ENCODE measurements around the gene RCN2. TPM values are rescaled to one million over a fixed set of nuclear protein-coding genes. Genes with fewer than 3 reads are reported as not detected.
A peak's percentile ranks its signal among the peaks of the same experiment; 100 is the strongest.
"Not testable (repeated sequence)": the region's sequence is repeated elsewhere in the genome, so short reads cannot be mapped to it uniquely, and the experiment has no call there.

The RCN2 gene
- total and polyA plus RNA-seq, 4 donors: 64.1 to 171 (median 126) TPM

DNA sequence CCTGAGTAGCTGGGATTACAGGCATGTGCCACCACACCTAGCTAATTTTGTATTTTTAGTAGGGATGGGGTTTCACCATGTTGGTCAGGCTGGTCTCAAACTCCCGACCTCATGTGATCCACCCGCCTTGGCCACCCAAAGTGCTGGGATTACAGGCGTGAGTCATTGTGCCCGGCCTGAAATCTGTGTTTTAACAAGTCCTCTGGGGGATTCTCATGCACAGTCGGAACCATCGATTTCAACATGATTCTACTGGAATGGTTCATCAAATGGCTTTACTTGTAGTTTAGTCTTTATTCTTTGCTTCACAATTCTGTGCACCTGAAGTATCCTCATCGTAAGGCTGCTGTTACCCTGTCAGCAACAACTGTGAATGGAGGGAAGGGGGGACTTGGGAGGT lies 34.5 kb downstream of the RCN2 start:
- H3K4me1 ChIP-seq (ENCODE audit: control insufficient read depth, insufficient read depth, low read length): peaks cover 11% of the 10 kb centered on the region
- H3K27ac ChIP-seq (ENCODE audit: low read depth, low read length); H3K27me3 ChIP-seq (ENCODE audit: control insufficient read depth, insufficient read depth, low read length); DNase-seq (ENCODE audit: low read depth in 4 of 6, low spot score in 6 of 6); H3K36me3 ChIP-seq (ENCODE audit: control insufficient read depth, insufficient read depth, low read length); H3K9me3 ChIP-seq (ENCODE audit: control insufficient read depth, insufficient read depth, low read length); H3K4me3 ChIP-seq (ENCODE audit: low read depth, low read length): not testable (repeated sequence)
- 83% methylated on average over 4 of the region's 7 CpGs for whole genome bisulfite sequencing (ENCODE audit: insufficient coverage)

DNA sequence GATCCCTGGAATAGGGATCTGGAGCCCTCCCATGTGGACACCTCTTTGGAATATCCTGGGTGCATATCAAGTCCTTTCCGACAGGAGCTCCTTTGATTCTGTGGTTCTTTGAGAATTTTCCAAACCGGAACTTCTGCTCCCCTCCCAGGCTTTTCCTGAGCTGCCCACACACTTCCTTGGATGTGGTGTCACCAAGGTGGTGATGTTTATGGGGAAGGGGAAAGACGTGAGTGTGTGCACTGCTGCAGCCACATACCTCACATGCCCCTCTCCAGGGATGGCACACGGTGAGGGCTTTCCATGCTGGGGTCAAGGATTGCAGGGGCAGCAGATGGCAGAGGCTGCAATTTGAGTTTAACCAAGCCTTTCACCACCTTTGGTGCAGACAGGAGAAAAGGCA lies 35.5 kb downstream of the RCN2 start:
- no CpG with 5 or more reads among the region's 4 CpGs for WGBS (ENCODE audit: insufficient coverage)
- Histone ChIP-seq H3K27me3 (ENCODE audit: control insufficient read depth, insufficient read depth, low read length) (no peaks in the 10 kb centered on the region), H3K4me3 (ENCODE audit: low read depth, low read length) (no peak overlapping the region), H3K9me3 (ENCODE audit: control insufficient read depth, insufficient read depth, low read length) (no peaks in the 10 kb centered on the region), H3K36me3 (ENCODE audit: control insufficient read depth, insufficient read depth, low read length) (no peaks in the 10 kb centered on the region), H3K4me1 (ENCODE audit: control insufficient read depth, insufficient read depth, low read length) (peaks cover 11% of the 10 kb centered on the region), H3K27ac (ENCODE audit: low read depth, low read length) (no peak overlapping the region)
- no peak for DNase-seq (ENCODE audit: low read depth in 4 of 6, low spot score in 6 of 6)

DNA sequence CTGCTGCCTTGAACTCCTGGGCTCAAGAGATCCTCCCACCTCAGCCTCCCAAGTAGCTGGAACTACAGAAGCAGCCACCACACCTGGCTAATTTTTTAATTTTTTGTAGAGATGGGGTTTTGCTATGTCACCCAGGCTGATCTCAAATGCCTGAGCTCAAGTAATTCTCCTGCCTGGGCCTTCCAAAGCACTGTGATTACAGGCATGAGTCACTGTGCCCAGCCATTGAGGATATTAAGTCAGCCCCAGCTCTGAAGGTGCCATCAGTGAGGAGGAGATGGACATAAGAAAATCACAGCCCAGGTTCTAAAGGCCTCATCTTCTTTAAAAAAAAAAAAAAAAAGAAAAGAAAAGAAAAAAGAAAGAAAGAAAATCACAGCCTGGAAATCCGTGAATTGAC lies 36.8 kb downstream of the RCN2 start:
- Histone ChIP-seq H3K4me3 (ENCODE audit: low read depth, low read length) (no peak overlapping the region), H3K4me1 (ENCODE audit: control insufficient read depth, insufficient read depth, low read length) (peaks cover 11% of the 10 kb centered on the region), H3K9me3 (ENCODE audit: control insufficient read depth, insufficient read depth, low read length) (no peaks in the 10 kb centered on the region), H3K27ac (ENCODE audit: low read depth, low read length) (no peak overlapping the region), H3K36me3 (ENCODE audit: control insufficient read depth, insufficient read depth, low read length) (no peaks in the 10 kb centered on the region), H3K27me3 (ENCODE audit: control insufficient read depth, insufficient read depth, low read length) (no peaks in the 10 kb centered on the region)
- DNase-seq (ENCODE audit: low read depth in 4 of 6, low spot score in 6 of 6): no peak
- WGBS (ENCODE audit: insufficient coverage): 86% methylated on average over 1 of the region's 1 CpG

DNA sequence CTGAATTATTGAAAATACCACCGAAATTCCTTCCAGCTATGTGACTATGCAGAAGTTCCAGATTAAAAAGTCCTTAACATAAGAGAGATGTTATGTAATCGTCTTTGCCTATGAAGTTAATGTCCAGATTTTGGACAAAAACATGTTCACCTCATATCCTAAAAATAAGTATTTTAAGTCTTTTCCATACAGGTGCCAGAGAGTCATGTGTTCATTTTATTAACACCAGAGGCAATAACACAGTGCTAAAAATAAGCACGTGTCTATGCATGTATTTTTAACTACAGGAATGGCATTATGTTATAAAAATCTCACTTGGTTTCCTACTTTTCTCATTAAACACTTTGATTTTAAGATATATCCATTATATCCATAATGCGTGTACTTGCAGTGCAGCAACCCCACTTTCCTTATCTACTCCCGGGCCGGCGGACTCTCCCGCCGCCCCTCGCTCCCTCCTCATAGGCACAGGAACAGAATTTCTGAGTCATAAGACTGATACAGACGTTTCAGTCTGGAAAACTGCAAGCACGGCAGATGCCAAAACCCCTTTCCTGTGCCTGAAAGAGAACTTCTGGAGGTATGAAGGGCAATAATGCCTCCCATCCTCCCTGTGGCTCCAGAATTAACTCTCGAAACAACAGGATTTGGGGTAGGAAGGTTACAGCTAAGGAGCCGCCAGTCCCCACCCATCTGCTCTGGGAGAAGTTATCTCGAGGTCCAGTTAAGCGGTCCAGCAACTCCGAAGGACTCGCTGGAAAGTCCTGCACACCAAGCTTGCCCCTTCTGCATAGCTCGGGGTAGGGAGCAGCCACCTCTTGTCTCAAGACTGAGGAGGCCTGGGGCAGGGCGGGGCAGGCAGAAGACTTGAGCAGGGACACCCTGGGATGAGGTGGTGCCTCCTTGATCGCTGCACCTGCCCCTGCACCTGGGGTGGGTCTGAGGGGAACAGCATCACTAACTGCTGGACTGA lies 41.1 kb downstream of the RCN2 start:
- Histone ChIP-seq H3K4me3 (ENCODE audit: low read depth, low read length) (no peak overlapping the region), H3K27me3 (ENCODE audit: control insufficient read depth, insufficient read depth, low read length) (no peaks in the 10 kb centered on the region), H3K9me3 (ENCODE audit: control insufficient read depth, insufficient read depth, low read length) (no peaks in the 10 kb centered on the region), H3K27ac (ENCODE audit: low read depth, low read length) (no peak overlapping the region), H3K36me3 (ENCODE audit: control insufficient read depth, insufficient read depth, low read length) (no peaks in the 10 kb centered on the region), H3K4me1 (ENCODE audit: control insufficient read depth, insufficient read depth, low read length) (no peaks in the 10 kb centered on the region)
- no peak for DNase-seq (ENCODE audit: low read depth in 4 of 6, low spot score in 6 of 6)
- WGBS (ENCODE audit: insufficient coverage): 87% methylated on average over 10 of the region's 21 CpGs

DNA sequence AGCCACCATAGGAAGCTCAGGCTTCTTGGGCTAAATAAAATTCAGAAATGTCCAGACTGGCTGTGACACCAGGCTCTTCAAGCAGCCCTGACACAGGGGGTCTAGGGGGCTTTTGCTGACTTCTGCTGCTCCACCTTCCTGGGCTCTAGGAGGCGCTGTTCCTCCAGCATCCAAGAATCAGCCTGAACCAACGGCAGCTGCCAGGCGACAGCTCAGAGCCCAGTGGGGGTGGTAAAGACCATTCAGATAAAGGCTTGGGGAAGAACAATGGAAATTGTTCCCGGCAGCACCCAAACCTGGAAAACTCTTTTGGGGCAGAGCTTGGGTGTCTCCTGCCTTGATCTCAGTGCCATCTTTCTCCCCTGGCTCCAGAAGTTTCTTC lies 41.8 kb downstream of the RCN2 start:
- Histone ChIP-seq H3K4me3 (ENCODE audit: low read depth, low read length) (no peak overlapping the region), H3K27me3 (ENCODE audit: control insufficient read depth, insufficient read depth, low read length) (no peaks in the 10 kb centered on the region), H3K36me3 (ENCODE audit: control insufficient read depth, insufficient read depth, low read length) (no peaks in the 10 kb centered on the region), H3K4me1 (ENCODE audit: control insufficient read depth, insufficient read depth, low read length) (no peaks in the 10 kb centered on the region), H3K9me3 (ENCODE audit: control insufficient read depth, insufficient read depth, low read length) (no peaks in the 10 kb centered on the region), H3K27ac (ENCODE audit: low read depth, low read length) (no peak overlapping the region)
- DNase-seq (ENCODE audit: low read depth in 4 of 6, low spot score in 6 of 6): peak in 1 of 6 donors; percentile 44
- 12% methylated on average over 4 of the region's 4 CpGs for WGBS (ENCODE audit: insufficient coverage)

DNA sequence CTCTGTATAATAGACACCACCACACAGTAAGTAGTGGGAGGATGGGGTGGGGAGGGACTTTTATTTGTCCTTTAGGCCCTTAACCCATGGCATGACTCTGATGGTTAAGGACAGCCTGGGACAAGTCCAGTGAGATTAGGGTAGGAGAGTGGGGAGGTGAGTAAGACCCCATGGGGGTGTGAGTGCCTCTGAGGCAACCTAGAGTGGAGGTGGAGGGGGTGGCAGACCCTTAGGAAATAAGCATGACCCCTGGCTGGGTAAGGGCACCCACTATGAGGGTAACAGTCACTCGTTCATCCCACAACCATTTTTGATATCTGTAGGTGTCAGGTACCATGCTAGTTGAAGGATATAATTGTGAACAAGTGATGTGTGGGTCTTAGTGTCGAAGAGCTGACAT lies 42.4 kb downstream of the RCN2 start:
- H3K36me3 ChIP-seq (ENCODE audit: control insufficient read depth, insufficient read depth, low read length): no peaks in the 10 kb centered on the region
- no peaks in the 10 kb centered on the region for H3K4me1 ChIP-seq (ENCODE audit: control insufficient read depth, insufficient read depth, low read length)
- H3K27me3 ChIP-seq (ENCODE audit: control insufficient read depth, insufficient read depth, low read length): no peaks in the 10 kb centered on the region
- no peak for DNase-seq (ENCODE audit: low read depth in 4 of 6, low spot score in 6 of 6)
- no peak overlapping the region for H3K4me3 ChIP-seq (ENCODE audit: low read depth, low read length)
- H3K9me3 ChIP-seq (ENCODE audit: control insufficient read depth, insufficient read depth, low read length): no peaks in the 10 kb centered on the region
- 94% methylated on average over 1 of the region's 2 CpGs for WGBS (ENCODE audit: insufficient coverage)
- no peak overlapping the region for H3K27ac ChIP-seq (ENCODE audit: low read depth, low read length)

DNA sequence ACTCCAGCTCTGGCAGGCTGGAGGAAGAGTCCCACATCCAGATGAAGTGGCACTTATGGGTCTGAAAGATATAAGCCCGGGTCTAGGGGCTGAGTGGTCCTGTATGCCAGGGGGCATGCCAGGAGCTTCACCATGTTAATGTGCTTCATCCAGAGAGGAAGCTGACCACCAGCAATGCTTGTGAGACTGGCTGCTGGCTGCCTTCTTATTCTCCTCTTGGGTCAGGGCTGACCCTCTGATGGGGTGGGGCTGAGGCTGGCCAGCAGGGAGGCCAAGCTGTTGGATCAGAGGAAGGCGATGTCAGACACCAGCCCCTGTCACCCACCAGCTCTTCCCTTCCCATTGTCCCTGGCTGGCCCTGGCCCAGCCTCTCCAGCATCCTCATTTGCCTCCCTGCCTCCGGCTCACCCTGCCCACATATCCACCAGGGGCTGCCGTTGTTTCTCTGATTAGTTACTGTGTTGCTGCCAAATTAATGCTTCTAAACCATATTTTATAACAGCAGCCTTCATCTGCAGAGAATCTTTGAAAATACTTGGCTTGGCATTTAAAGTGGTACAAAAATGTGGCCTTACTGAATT lies 43.0 kb downstream of the RCN2 start:
- no peaks in the 10 kb centered on the region for H3K27me3 ChIP-seq (ENCODE audit: control insufficient read depth, insufficient read depth, low read length)
- no peak overlapping the region for H3K27ac ChIP-seq (ENCODE audit: low read depth, low read length)
- no peaks in the 10 kb centered on the region for H3K9me3 ChIP-seq (ENCODE audit: control insufficient read depth, insufficient read depth, low read length)
- DNase-seq (ENCODE audit: low read depth in 4 of 6, low spot score in 6 of 6): no peak
- WGBS (ENCODE audit: insufficient coverage): 86% methylated on average over 3 of the region's 4 CpGs
- no peak overlapping the region for H3K4me3 ChIP-seq (ENCODE audit: low read depth, low read length)
- H3K36me3 ChIP-seq (ENCODE audit: control insufficient read depth, insufficient read depth, low read length): no peaks in the 10 kb centered on the region
- no peaks in the 10 kb centered on the region for H3K4me1 ChIP-seq (ENCODE audit: control insufficient read depth, insufficient read depth, low read length)

DNA sequence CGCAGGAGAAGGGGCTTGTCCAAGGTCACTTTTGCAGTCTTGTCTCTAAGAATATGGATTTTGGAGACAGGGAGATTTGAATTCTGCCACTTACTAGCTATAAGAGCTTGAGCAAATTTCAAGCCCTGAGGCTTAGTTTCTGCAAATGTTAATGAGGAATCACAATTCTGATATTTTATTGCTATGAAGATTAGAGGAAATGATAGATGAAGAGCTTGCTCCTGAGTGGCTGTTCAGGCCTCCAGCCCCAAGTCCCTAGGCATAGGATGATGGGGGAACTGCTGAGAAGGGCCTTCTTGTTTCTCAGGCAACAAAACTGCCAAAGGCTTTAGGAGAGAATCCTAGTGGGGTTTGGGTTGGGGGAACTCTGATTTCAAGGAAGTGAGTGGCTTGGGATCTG lies 44.6 kb downstream of the RCN2 start:
- 100% methylated on average over 1 of the region's 1 CpG for WGBS (ENCODE audit: insufficient coverage)

DNA sequence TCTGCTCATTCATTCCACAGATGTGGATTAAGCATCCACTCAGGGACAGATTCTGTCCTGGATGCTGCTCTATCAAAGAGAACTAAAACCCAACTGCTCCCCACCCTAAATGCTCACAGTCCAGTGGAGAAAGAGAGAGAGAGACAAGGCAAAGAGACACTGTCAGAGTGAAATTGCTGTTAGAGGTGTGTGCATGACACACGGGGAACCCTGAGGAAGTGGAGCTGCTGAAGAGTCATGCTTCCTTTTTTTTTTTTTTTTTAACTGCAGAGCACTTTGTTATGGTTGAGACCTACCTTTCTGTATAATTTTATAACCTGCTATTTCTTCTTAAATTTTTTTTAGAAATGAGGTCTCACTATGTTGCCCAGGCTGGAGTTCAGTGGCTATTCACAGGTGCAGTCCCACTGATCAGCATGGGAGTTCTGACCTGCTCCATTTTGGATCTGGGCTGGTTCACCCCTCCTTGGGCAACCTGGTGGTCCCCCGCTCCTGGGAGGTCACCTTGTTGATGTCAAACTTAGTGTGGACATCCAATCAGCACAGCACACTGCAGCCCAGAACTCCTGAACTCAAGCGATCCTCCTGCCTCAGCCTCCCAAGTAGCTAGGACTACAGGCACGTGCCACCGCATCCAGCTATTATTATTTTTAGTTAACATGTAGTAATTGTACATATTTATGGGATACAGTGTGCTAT lies 45.2 kb downstream of the RCN2 start:
- Histone ChIP-seq H3K27ac (ENCODE audit: low read depth, low read length) (no peak overlapping the region), H3K4me3 (ENCODE audit: low read depth, low read length) (no peak overlapping the region), H3K27me3 (ENCODE audit: control insufficient read depth, insufficient read depth, low read length) (no peaks in the 10 kb centered on the region), H3K9me3 (ENCODE audit: control insufficient read depth, insufficient read depth, low read length) (no peaks in the 10 kb centered on the region), H3K4me1 (ENCODE audit: control insufficient read depth, insufficient read depth, low read length) (no peaks in the 10 kb centered on the region), H3K36me3 (ENCODE audit: control insufficient read depth, insufficient read depth, low read length) (no peaks in the 10 kb centered on the region)
- no peak for DNase-seq (ENCODE audit: low read depth in 4 of 6, low spot score in 6 of 6)
- WGBS (ENCODE audit: insufficient coverage): 100% methylated on average over 1 of the region's 5 CpGs

More for the DNA sequence above, 44.6 kb downstream of the RCN2 start:
- Histone ChIP-seq H3K4me1 (ENCODE audit: control insufficient read depth, insufficient read depth, low read length) (no peaks in the 10 kb centered on the region), H3K4me3 (ENCODE audit: low read depth, low read length) (no peak overlapping the region), H3K36me3 (ENCODE audit: control insufficient read depth, insufficient read depth, low read length) (no peaks in the 10 kb centered on the region), H3K27me3 (ENCODE audit: control insufficient read depth, insufficient read depth, low read length) (no peaks in the 10 kb centered on the region), H3K27ac (ENCODE audit: low read depth, low read length) (no peak overlapping the region), H3K9me3 (ENCODE audit: control insufficient read depth, insufficient read depth, low read length) (no peaks in the 10 kb centered on the region)
- no peak for DNase-seq (ENCODE audit: low read depth in 4 of 6, low spot score in 6 of 6)
